GM18909 (cell line): ENCODE measurements around the gene MCF2L.
"Not testable (repeated sequence)": the region's sequence is repeated elsewhere in the genome, so short reads cannot be mapped to it uniquely, and the experiment has no call there.

Source experiments
- ATAC-seq: cut with Tn5 transposase; IDR thresholded peaks from one replicate; pipeline ENCODE4 v1.9.1; 2021; ENCODE audit warnings: mild to moderate bottlenecking; ENCODE audit not compliant: unreplicated experiment, poor library complexity

Gene MCF2L

DNA sequence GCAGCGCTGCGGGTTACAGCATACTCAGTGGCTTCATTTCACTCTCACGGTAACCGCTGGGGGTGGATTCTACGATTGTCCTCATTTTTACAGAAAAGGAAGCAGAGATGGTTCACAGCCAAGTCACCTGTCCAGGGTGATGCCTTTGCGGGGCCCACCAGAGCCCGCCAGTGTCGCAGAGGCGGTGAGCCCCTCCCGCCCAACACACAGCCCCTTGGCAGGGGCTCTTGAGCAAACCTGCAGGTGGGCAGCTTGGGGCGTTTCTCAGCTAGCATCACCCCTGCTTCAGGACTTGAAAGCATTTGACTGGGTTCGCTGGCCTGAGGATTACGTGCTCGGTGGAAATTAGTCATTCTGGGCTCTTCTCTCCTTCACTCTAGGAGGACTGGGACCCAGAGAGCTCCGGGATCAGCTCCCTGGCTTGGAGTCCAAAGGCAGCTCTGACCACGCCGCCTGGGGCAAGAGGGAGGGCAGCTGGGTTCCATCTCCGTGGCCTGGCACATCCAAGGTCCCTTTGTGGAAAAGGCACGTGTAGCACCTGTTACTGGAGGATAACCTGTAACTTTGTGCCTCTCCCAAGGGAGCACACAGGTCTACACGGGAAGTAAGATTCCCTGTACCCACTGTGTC lies 74.1 kb downstream of the MCF2L start:
- no peak for ATAC-seq

GRCh38 chr13:113043931-113044330 lies 74.9 kb downstream of the MCF2L start:
- no peak for ATAC-seq

- ATAC-seq, result no peak
Observed at GRCh38 chr13:113044391-113045114, 75.5 kb downstream of the MCF2L start.

GRCh38 chr13:113045251-113046127 lies 76.5 kb downstream of the MCF2L start:
- no peak for ATAC-seq

- ATAC-seq, result no peak
Observed at GRCh38 chr13:113046128-113046882, 77.3 kb downstream of the MCF2L start.

- ATAC-seq, result no peak
Observed at GRCh38 chr13:113046883-113047244, 77.8 kb downstream of the MCF2L start.

GRCh38 chr13:113047587-113047986 lies 78.6 kb downstream of the MCF2L start:
- no peak for ATAC-seq

- ATAC-seq, result no peak
Observed at GRCh38 chr13:113048766-113049165, 79.8 kb downstream of the MCF2L start.

DNA sequence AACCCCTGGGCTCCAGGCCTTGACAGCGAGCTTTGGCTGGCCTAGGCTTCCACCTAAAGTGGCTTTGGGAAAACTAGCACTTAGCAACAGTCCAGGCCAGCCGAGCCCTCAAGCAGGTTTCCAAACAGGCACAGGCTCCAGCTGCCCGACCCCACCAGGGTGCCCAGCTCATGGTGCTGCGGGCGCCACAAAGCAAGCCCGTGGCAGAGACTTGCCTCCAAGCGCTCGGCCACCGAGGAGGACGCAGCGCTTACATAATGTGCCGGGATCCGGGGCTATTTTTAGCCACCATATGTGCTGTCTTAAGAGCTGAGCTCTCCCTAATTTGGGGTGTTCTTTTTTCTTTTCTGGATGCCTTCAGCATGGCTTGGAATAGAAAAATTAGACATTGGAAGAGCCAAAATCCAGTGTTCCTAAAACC lies 80.5 kb downstream of the MCF2L start:
- ATAC-seq, result no peak

DNA sequence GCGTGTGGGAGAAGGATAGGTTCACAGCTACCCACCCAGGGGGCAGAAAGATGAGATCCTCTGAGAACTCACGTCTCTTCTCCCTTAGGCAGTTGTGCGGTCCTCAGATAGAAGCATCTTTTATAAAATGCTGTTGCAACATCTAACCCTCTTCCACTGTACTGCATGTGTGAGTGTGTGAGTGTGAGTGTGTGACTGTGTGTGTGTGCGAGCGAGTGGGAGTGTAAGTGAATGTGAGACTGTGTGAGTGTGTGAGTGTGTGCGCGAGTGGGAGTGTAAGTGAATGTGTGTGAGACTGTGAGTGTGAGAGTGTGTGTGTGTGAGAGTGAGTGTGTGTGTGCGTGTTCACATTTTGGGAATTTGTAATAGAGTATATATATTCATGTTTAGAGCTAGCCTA lies 81.0 kb downstream of the MCF2L start:
- no peak for ATAC-seq

DNA sequence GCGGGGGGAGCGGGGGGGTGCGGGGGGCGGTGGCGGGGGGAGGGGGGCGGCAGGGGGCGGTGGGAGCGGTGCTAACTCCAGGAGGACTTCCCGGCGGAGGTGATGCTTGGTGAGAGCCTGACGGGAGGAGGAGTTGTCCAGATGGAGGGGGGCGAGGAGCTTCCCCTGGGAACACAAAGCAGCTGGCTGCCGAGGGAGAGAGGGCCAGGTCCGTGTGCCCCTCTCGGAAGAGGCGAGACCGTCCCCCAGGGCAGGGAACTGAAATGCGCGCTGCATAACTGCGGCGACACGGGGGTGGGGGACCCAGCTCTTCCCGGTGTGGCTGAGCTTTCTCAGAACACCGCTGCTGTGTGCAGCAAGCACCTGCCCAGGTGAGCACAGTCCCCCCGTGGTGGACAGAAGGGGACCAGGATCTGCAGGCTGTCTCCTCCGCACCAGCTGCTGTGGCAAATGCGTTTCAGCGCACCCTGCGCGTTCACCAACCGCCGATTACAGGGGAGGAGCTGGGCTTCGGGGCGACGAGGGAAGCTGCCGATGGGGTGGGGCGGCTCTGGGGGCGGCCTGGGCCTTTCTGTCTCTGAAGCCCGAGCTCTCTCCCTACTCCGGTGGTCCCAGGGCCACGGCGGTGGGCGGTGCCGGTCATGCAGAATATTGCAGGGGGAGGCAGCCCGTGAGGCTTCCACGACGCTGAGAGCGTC lies 81.9 kb downstream of the MCF2L start:
- ATAC-seq, result no peak

GRCh38 chr13:113051641-113052040 lies 82.6 kb downstream of the MCF2L start:
- ATAC-seq, result no peak

GRCh38 chr13:113052206-113052605 lies 83.2 kb downstream of the MCF2L start:
- ATAC-seq, result no peak

DNA sequence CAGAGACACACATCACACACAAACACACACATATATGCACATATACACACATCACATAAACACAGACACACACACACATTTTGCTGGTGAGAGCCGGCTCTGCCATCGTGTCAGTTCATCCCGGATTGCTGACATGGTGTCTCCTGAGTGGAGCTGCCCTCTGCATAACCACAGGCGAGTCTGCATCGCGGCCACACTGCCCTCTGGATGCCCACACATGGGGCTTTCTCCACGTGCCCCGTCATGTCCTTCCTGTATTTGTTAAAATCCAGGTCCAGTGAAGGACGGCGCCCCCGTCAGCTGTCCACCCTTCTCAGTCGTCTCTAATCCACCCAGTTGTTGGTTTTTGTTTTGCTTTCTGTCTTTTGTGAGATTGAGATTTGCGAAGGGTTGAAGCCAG lies 84.0 kb downstream of the MCF2L start:
- ATAC-seq, result no peak

GRCh38 chr13:113053376-113053775 lies 84.4 kb downstream of the MCF2L start:
- ATAC-seq, result no peak

DNA sequence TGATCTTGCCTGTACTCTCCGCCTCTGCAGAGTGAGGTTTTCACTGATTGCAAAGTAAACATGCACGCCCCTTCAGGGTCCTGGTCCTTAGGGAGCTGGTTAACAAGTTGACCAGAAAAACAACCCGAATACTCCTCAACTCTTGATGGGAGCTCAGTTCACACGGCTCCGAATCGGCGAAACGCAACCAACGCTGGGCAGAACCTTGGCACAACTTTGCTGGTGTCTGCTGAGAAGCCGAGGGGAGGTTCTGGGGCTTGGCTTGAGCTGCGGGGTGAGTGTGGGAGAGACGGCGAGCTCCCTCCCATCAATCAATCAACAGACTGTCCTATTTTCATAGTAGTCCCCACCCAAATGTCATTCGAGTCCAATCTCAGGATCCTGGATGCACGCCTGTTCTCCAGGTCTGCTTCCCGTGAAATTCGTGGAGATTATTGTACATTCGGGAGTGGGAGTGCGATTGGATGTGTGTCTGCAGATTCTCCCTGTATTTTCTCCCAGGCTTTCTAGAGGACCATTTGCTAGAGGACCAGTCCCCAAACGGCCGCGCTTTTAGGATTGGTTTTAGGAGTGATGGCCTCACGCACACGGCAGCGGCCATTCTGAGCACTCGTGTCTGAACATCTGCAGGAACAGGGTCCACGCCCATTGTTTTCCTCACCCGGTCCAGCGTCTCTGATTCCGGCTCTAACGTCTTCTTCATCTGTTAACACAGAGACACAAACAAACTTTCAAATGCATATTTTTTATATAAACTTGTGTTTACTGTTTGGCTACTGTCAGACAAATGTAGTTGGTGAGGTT lies 85.0 kb downstream of the MCF2L start:
- no peak for ATAC-seq

DNA sequence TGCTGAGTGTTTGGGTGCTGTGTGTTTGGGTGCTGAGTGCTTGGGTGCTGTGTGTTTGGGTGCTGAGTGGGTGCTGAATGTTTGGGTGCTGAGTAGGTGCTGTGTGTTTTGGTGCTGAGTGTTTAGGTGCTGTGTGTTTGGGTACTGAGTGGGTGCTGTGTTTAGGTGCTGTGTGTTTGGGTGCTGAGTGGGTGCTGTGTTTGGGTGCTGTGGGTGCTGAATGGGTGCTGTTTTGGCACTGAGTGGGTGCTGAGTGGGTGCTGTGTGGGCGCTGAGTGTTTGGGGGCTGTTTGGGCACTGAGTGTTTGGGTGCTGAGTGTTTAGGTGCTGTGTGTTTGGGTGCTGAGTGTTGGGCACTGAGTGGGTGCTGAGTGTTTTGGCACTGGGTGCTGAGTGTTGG lies 88.1 kb downstream of the MCF2L start:
- ATAC-seq, result no peak

DNA sequence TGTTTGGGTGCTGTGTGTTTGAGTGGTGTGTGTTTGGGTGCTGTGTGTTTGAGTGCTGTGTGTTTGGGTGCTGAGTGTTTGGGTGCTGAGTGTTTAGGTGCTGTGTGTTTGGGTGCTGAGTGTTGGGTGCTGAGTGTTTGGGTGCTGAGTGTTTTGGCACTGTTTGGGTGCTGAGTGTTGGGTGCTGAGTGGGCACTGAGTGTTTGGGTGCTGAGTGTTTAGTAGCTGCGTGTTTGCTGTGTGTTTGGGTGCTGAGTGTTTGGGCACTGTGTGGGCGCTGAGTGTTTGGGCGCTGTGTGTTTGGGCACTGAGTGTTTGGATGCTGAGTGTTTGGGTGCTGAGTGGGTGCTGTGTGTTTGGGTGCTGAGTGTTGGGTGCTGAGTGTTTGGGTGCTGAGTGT lies 88.5 kb downstream of the MCF2L start:
- not testable (repeated sequence) for ATAC-seq
